Stimulated activated CD8-positive, alpha-beta memory T cell treated with anti-CD3 and anti-CD28 coated beads, Interleukin-12 subunit alpha, Interleukin-12 subunit beta, amount 100 ng/mL, for 1 hour (primary cell): ENCODE results near the gene TIMM13.

ENCODE experiments used
- DNase-seq: peaks from one replicate; pipeline ENCODE4 v3.0.0-alpha.2; 2020; ENCODE audit warnings: low read depth

Gene TIMM13

GRCh38 chr19:2454962-2455850, 27.8 kb upstream of the TIMM13 start:
- no peak for DNase-seq

- DNase-seq: no peak
Observed at GRCh38 chr19:2454199-2454961, 27.0 kb upstream of the TIMM13 start.

- DNase-seq: no peak
Observed at GRCh38 chr19:2453431-2454025, 26.1 kb upstream of the TIMM13 start.

- DNase-seq: no peak
Observed at GRCh38 chr19:2451741-2452140, 24.4 kb upstream of the TIMM13 start.

- no peak for DNase-seq
Observed at GRCh38 chr19:2451138-2451537, 23.8 kb upstream of the TIMM13 start.

- DNase-seq: no peak
Observed at GRCh38 chr19:2449019-2449418, 21.6 kb upstream of the TIMM13 start.

- no peak for DNase-seq
Observed at GRCh38 chr19:2446381-2446780, 19.0 kb upstream of the TIMM13 start.

GRCh38 chr19:2444251-2445002, 17.0 kb upstream of the TIMM13 start:
- no peak for DNase-seq

- DNase-seq: no peak
Observed at GRCh38 chr19:2443785-2444182, 16.4 kb upstream of the TIMM13 start.

GRCh38 chr19:2443116-2443784, 15.9 kb upstream of the TIMM13 start:
- no peak for DNase-seq

- no peak for DNase-seq
Observed at GRCh38 chr19:2441096-2441752, 13.8 kb upstream of the TIMM13 start.

GRCh38 chr19:2440515-2440914, 13.1 kb upstream of the TIMM13 start:
- no peak for DNase-seq

GRCh38 chr19:2438178-2438577, 10.8 kb upstream of the TIMM13 start:
- no peak for DNase-seq

GRCh38 chr19:2436926-2437325, 9.5 kb upstream of the TIMM13 start:
- DNase-seq: no peak

- no peak for DNase-seq
Observed at GRCh38 chr19:2436384-2436783, 9.0 kb upstream of the TIMM13 start.

- no peak for DNase-seq
Observed at GRCh38 chr19:2434721-2435265, 7.4 kb upstream of the TIMM13 start.

- no peak for DNase-seq
Observed at GRCh38 chr19:2434267-2434666, 6.9 kb upstream of the TIMM13 start.

- no peak for DNase-seq
Observed at GRCh38 chr19:2433854-2434253, 6.5 kb upstream of the TIMM13 start.

- no peak for DNase-seq
Observed at GRCh38 chr19:2432131-2432848, 4.9 kb upstream of the TIMM13 start.
